Spleen (tissue), 11 donors: ENCODE results near the gene CA12. TPM values are rescaled to one million over a fixed set of nuclear protein-coding genes. Genes with fewer than 3 reads are reported as not detected.

Experiments used
- DNase-seq: peaks from one replicate; pipeline ENCODE4 v3.0.0-alpha.2; 2020
- H3K27ac ChIP-seq, 8 donors: fragments of 200-600 bp; sonication (generic) in 7 of 8; 1 replicate in 4 of 8; 2 replicates in 4 of 8; pipeline versions ENCODE4 v1.5.0 to v1.8.0; 2016 to 2021; ENCODE audit warnings: inconsistent platforms in 4 of 8, mild to moderate bottlenecking in 4 of 8, moderate library complexity in 1 of 8
- H3K27me3 ChIP-seq, 7 donors: fragments of 200-600 bp; sonication (generic) in 6 of 7; replicated peaks in 1 of 7; 1 replicate in 4 of 7; 2 replicates in 3 of 7; pipeline versions ENCODE4 v1.5.0 to v1.8.0; 2016 to 2021; ENCODE audit warnings: inconsistent platforms in 3 of 7, mild to moderate bottlenecking in 1 of 7
- H3K36me3 ChIP-seq, 6 donors: fragments of 200-600 bp; sonication (generic) in 5 of 6; 1 replicate in 4 of 6; 2 replicates in 2 of 6; pipeline versions ENCODE4 v1.5.0 to v1.8.0; 2016 to 2021; ENCODE audit warnings: inconsistent platforms in 2 of 6
- H3K4me1 ChIP-seq, 6 donors: fragments of 200-600 bp; sonication (generic) in 5 of 6; 1 replicate in 3 of 6; 2 replicates in 3 of 6; pipeline versions ENCODE4 v1.5.0 to v1.8.0; 2016 to 2021; ENCODE audit warnings: inconsistent platforms in 3 of 6
- H3K4me3 ChIP-seq, 8 donors: fragments of 200-600 bp; sonication (generic) in 7 of 8; 1 replicate in 4 of 8; 2 replicates in 4 of 8; pipeline versions ENCODE4 v1.5.0 to v1.8.0; 2016 to 2021; ENCODE audit warnings: inconsistent platforms in 4 of 8, mild to moderate bottlenecking in 4 of 8, moderate library complexity in 2 of 8
- H3K9me3 ChIP-seq, 8 donors: fragments of 200-600 bp; sonication (generic) in 7 of 8; 1 replicate in 4 of 8; 2 replicates in 4 of 8; pipeline versions ENCODE4 v1.5.0 to v1.8.0; 2016 to 2021; ENCODE audit warnings: inconsistent platforms in 4 of 8
- POLR2A ChIP-seq, 3 donors: fragments of 450-650 bp; IDR thresholded peaks; one replicate each; pipeline ENCODE4 v1.5.1; 2017; ENCODE audit warnings: antibody characterized with exemption in 3 of 3, mild to moderate bottlenecking in 1 of 3
- POLR2AphosphoS5 ChIP-seq, 3 donors: sonication (generic); formaldehyde crosslinking; IDR thresholded peaks; one replicate each; pipeline ENCODE4 v1.5.1; 2017; ENCODE audit warnings: antibody characterized with exemption in 3 of 3
- WGBS, 5 donors: extraction: QIAGEN DNeasy Blood & Tissue Kit in 3 of 5; methylation state at CpG; one replicate each; pipeline versions ENCODE4 v1.1.5 to v1.1.7; 2013 to 2018; 5-methylcytosine and 5-hydroxymethylcytosine counted together
- intact Hi-C: fragments of 100-400 bp; cut with DNase I; formaldehyde crosslinking; loops from one replicate; pipeline ENCODE4 v1.15.0; 2023; ENCODE audit warnings: low total_unique reads
- polyA plus RNA-seq, 3 donors: library from polyadenylated mRNA; stranded (reverse); fragments of 200-250 nt; gene quantifications; one replicate each; pipeline ENCODE4 v1.2.1, GENCODE V29; 2013
- total RNA-seq, 7 donors: library from RNA; depleted of rRNA in 3 of 7; stranded (reverse); fragments of >200 nt in 3 of 7; fragmentation: NEBNext Ultra II Directional in 4 of 7; extraction: Animal tissue kit (Norgen Biotek cat#: 25700) in 4 of 7; gene quantifications; one replicate each; pipeline versions ENCODE4 v1.1.0 to v1.2.1, GENCODE V29; 2016 to 2021
- TF ChIP-seq, protein P1 (sequence below), 11 experiments: fragments of 200-600 bp in 7 of 11; fragments of 450-650 bp in 4 of 11; sonication (generic) in 4 of 11; IDR thresholded peaks in 8 of 11; conservative IDR thresholded peaks in 3 of 11; 1 replicate in 7 of 11; 2 replicates in 4 of 11; pipeline versions ENCODE4 v1.4.0 to v1.8.0; 2016 to 2021; ENCODE audit warnings: antibody characterized with exemption in 11 of 11, inconsistent platforms in 4 of 11, mild to moderate bottlenecking in 1 of 11
- donor health status: healthy with polysubstance abuse.
- donor health status: DM: no; HTN: no; CAD: no; lungs with moderate emphysema.
- donor health status: DM: no; HTN: no; CAD: no.
- donor health status: Bipolar disorder and iron deficiency.
- donor health status: healthy.
- donor health status: DM: no; HTN: no; CAD: no.
- donor health status: DM: yes; HTN: yes; CAD: no.

Gene CA12
- total and polyA plus RNA-seq, 10 donors, result 0.02 to 3.3 (median 0.42) TPM

DNA sequence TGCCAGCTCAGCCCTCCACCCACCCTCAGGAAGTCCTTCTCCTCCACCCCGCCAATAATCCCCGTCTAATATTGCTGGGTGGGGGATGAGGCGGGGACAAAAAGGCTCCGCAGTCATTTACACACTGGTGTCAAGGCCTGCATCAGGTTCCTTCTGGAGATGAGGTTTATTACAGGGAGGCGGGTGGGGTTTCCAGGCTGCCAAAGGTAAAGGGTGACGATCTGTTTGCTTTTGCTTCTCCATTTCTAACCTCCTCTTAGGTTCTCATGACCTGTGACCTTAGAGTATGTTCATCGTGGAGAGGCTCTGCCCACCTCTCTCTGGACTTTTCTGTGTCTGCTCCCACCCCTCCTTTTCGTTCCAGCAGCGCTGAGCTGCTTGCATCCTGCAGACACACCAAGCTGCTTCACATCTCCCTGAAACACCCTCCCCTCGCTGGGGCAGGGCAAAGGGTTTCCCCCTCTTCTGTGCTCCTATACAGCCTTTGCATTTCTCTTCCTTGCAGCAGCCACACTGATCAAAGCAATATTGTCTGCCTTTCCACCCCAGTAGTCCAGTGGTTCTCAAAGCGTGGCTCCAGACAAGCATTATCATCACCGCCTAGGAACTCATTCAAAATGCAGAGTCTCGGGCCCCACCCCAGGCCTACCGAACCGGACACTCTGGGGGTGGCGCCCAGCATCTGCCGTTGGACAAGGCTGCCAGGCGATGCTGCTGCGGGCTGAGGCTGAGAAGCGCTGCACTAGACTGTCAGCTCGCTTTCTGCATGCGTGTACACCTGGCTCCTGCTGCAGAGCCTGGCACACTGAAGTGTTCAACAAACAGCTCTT, 26.6 kb downstream of the CA12 start:
- H3K27ac ChIP-seq, result no peak overlapping the region
- no peak for DNase-seq
- WGBS, 5 donors, result 80 to 84% (median 83%) methylated on average over 21 to 22 of the region's 22 CpGs
- peaks cover 0 to 4% (median 0%) of the 10 kb centered on the region in 6 donors for H3K4me1 ChIP-seq
- no peaks in the 10 kb centered on the region for H3K9me3 ChIP-seq
- H3K36me3 ChIP-seq, result no peaks in the 10 kb centered on the region
- no peaks in the 10 kb centered on the region for H3K27me3 ChIP-seq
- H3K4me3 ChIP-seq, result no peak overlapping the region
- intact Hi-C loops, result no loop called here
- TF ChIP-seq, protein P1, sequence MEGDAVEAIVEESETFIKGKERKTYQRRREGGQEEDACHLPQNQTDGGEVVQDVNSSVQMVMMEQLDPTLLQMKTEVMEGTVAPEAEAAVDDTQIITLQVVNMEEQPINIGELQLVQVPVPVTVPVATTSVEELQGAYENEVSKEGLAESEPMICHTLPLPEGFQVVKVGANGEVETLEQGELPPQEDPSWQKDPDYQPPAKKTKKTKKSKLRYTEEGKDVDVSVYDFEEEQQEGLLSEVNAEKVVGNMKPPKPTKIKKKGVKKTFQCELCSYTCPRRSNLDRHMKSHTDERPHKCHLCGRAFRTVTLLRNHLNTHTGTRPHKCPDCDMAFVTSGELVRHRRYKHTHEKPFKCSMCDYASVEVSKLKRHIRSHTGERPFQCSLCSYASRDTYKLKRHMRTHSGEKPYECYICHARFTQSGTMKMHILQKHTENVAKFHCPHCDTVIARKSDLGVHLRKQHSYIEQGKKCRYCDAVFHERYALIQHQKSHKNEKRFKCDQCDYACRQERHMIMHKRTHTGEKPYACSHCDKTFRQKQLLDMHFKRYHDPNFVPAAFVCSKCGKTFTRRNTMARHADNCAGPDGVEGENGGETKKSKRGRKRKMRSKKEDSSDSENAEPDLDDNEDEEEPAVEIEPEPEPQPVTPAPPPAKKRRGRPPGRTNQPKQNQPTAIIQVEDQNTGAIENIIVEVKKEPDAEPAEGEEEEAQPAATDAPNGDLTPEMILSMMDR (IDR thresholded peaks at IDR 0.05 in 8 of 11, conservative IDR thresholded peaks at IDR 0.05 in 3 of 11), result no peak
- no peak for TF ChIP-seq POLR2A (IDR thresholded peaks at IDR 0.05)
- TF ChIP-seq POLR2AphosphoS5 (IDR thresholded peaks at IDR 0.05), result no peak

DNA sequence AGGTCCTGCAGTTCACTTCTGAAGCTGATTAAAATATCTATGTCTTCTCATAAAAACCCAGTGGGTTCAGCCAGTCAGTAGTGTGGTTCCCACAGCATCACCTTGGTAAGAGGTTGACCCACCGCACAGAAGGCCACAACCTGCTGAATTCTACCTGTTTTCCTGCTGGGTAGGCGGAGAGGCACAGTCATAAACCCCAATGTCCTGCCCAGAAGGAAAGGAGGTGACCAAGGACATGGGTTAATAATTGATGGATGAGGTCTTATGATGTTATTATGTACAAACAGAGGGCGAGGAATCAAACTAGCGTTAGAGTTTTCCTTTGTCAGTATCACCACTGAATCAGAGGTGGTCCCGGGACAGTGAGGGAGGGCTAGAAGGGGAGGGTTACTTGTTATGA, 27.8 kb downstream of the CA12 start:
- WGBS, 5 donors, result 81 to 97% (median 87%) methylated on average over 5 of the region's 5 CpGs
- Histone ChIP-seq H3K27ac (no peak overlapping the region), H3K36me3 (no peaks in the 10 kb centered on the region), H3K4me3 (no peak overlapping the region), H3K9me3 (no peaks in the 10 kb centered on the region), H3K4me1 (peaks cover 0 to 11% (median 2%) of the 10 kb centered on the region in 6 donors), H3K27me3 (no peaks in the 10 kb centered on the region)
- TF ChIP-seq POLR2A (IDR thresholded peaks at IDR 0.05) (no peak), POLR2AphosphoS5 (IDR thresholded peaks at IDR 0.05) (no peak)
- intact Hi-C loops, result no loop called here
- DNase-seq, result no peak

DNA sequence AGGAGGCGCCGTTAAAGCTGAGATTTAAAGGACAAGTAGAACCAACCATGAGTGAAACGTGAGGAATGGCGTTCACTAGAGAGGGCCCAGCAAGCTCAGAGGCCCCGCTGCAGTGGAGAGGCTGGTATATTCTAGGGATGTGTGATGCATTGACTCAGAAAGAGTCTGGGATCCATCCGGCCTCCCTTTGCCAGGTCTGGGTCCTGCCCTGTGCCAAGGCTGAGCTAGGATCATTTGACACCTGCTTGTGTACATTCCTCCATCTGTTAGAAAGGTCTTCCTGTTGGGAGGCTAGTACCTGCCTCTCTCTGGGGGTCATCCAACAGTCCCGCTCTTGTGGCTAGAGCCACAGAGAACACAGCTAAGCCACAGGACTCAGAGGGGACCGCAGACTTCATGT, 28.4 kb downstream of the CA12 start:
- intact Hi-C loops, result no loop called here
- WGBS, 5 donors, result 77 to 85% (median 81%) methylated on average over 6 to 8 of the region's 8 CpGs
- DNase-seq, result no peak

DNA sequence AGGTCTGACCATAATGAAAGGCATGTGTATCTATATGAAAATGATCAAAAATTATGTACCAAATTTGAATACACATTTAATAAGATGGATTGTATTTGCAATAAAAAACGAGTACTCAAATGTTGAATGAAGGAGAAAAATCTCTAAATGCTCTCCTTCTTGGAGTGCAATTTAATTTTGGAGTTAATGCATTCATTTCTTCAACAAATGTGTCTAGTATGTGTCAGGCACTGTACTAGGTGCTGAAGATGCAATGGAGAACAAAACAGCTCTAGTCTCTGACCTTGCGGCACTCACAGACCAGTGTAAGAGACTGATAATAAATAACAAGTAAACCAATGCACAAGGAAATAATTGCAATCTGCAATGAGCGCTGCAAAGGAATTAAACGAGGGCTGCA, 28.8 kb downstream of the CA12 start:
- no peak overlapping the region for H3K27ac ChIP-seq
- 85 to 94% (median 87%) methylated on average over 4 of the region's 4 CpGs for WGBS, 5 donors
- intact Hi-C loops, result no loop called here
- peaks cover 0 to 19% (median 12%) of the 10 kb centered on the region in 6 donors for H3K4me1 ChIP-seq
- H3K9me3 ChIP-seq, result no peaks in the 10 kb centered on the region
- no peaks in the 10 kb centered on the region for H3K36me3 ChIP-seq
- no peak for DNase-seq
- no peak overlapping the region for H3K4me3 ChIP-seq
- TF ChIP-seq, protein P1 (IDR thresholded peaks at IDR 0.05 in 8 of 11, conservative IDR thresholded peaks at IDR 0.05 in 3 of 11), result no peak
- no peak for TF ChIP-seq POLR2A (IDR thresholded peaks at IDR 0.05)
- TF ChIP-seq POLR2AphosphoS5 (IDR thresholded peaks at IDR 0.05), result no peak
- no peaks in the 10 kb centered on the region for H3K27me3 ChIP-seq

More for the DNA sequence above, 28.4 kb downstream of the CA12 start:
- no peak for TF ChIP-seq POLR2A (IDR thresholded peaks at IDR 0.05)
- TF ChIP-seq, protein P1 (IDR thresholded peaks at IDR 0.05 in 8 of 11, conservative IDR thresholded peaks at IDR 0.05 in 3 of 11), result no peak
- no peak for TF ChIP-seq POLR2AphosphoS5 (IDR thresholded peaks at IDR 0.05)
- H3K36me3 ChIP-seq, result no peaks in the 10 kb centered on the region
- H3K27ac ChIP-seq, result no peak overlapping the region
- no peaks in the 10 kb centered on the region for H3K9me3 ChIP-seq
- H3K27me3 ChIP-seq, result no peaks in the 10 kb centered on the region
- H3K4me1 ChIP-seq, result peaks cover 0 to 16% (median 8%) of the 10 kb centered on the region in 6 donors
- no peak overlapping the region for H3K4me3 ChIP-seq
